A549 (cell line): ENCODE measurements around the gene MINDY4. TPM values are rescaled to one million over a fixed set of nuclear protein-coding genes. Genes with fewer than 3 reads are reported as not detected.

Experiments used
- ATAC-seq, 2 experiments: fragments of 200-7000 bp in 1 of 2; fragments of >200 bp in 1 of 2; cut with Nextera tagmentation in 1 of 2; cut with Tn5 transposase in 1 of 2; 3 replicates each; pipeline versions ENCODE4 v1.8.0 to v1.9.1; 2018 to 2020; ENCODE audit warnings: mild to moderate bottlenecking in 1 of 2, moderate library complexity in 1 of 2
- CTCF ChIA-PET: fragments of 300-600 bp; sonication (Branson Sonifier 250); formaldehyde crosslinking; extraction: SDS; loops from one replicate; lab custom pipeline; 2021; ENCODE audit warnings: antibody characterized with exemption, inconsistent platforms; lab: Yijun Ruan, JAX
- POLR2A ChIA-PET: fragments of 350-600 bp; formaldehyde crosslinking; extraction: SDS; loops from one replicate; lab custom pipeline; 2021; ENCODE audit warnings: antibody characterized with exemption, inconsistent platforms; lab: Yijun Ruan, JAX
- DNase-seq, 2 experiments: peaks; one replicate each; pipeline versions ENCODE4 v3.0.0 to v3.0.0-alpha.2; 2011 to 2016; ENCODE audit warnings: low read depth in 1 of 2, low spot score in 1 of 2
- FAIRE-seq: peaks from 2 replicates; lab custom pipeline; 2011; peaks lifted over from hg19 to GRCh38; lab: Jason Lieb, UNC
- H3K27ac ChIP-seq, 2 experiments: fragments of >200 bp; sonication (Bioruptor Twin); formaldehyde crosslinking; 3 replicates each; pipeline ENCODE4 v1.5.1; 2016 to 2017
- H3K4me1 ChIP-seq: fragments of >200 bp; sonication (Bioruptor Twin); formaldehyde crosslinking; 3 replicates; pipeline ENCODE4 v1.6.1; 2016
- H3K4me2 ChIP-seq: fragments of >200 bp; sonication (Bioruptor Twin); formaldehyde crosslinking; 3 replicates; pipeline ENCODE4 v1.6.1; 2016
- H3K4me3 ChIP-seq: fragments of >200 bp; sonication (Bioruptor Twin); formaldehyde crosslinking; 3 replicates; pipeline ENCODE4 v1.5.1; 2016
- H3K9me3 ChIP-seq: fragments of >200 bp; sonication (Bioruptor Twin); formaldehyde crosslinking; 3 replicates; pipeline ENCODE4 v1.6.1; 2016
- CEBPB ChIP-seq, 2 experiments: fragments of >200 bp in 1 of 2; sonication (Bioruptor Twin) in 1 of 2; formaldehyde crosslinking in 1 of 2; IDR thresholded peaks; 2 replicates each; pipeline ENCODE4 v1.6.1; 2012 to 2016
- CHD2 ChIP-seq: fragments of 150-350 bp; IDR thresholded peaks from 2 replicates; pipeline ENCODE4 v1.6.1; 2014; ENCODE audit warnings: low read length; ENCODE audit not compliant: partially characterized antibody
- CHD4 ChIP-seq: fragments of 200-600 bp; sonication (generic); IDR thresholded peaks from 2 replicates; pipeline ENCODE4 v1.6.1; 2016; ENCODE audit warnings: antibody characterized with exemption, mild to moderate bottlenecking, borderline replicate concordance
- E2F6 ChIP-seq: IDR thresholded peaks from 2 replicates; pipeline ENCODE4 v1.6.1; 2012; ENCODE audit warnings: low read depth, borderline replicate concordance
- EHMT2 ChIP-seq: fragments of 200-600 bp; sonication (generic); IDR thresholded peaks from 2 replicates; pipeline ENCODE4 v1.6.1; 2016; ENCODE audit warnings: antibody characterized with exemption, low read depth, mild to moderate bottlenecking, moderate library complexity
- ELK1 ChIP-seq: fragments of 150-350 bp; IDR thresholded peaks from 2 replicates; pipeline ENCODE4 v1.6.1; 2014; ENCODE audit warnings: low read depth, mild to moderate bottlenecking, low read length
- EP300 ChIP-seq, 2 experiments: fragments of >200 bp; sonication (Bioruptor Twin); formaldehyde crosslinking; IDR thresholded peaks; 2 replicates in 1 of 2; 3 replicates in 1 of 2; pipeline ENCODE4 v1.6.1; 2016 to 2017
- FOSL2 ChIP-seq, 2 experiments: fragments of 450-650 bp in 1 of 2; fragments of >200 bp in 1 of 2; sonication (Bioruptor Twin) in 1 of 2; formaldehyde crosslinking; IDR thresholded peaks; 2 replicates each; pipeline versions ENCODE4 v1.5.0 to v1.6.1; 2016 to 2020; ENCODE audit warnings: mild to moderate bottlenecking in 1 of 2, moderate library complexity in 1 of 2
- GATA3 ChIP-seq: IDR thresholded peaks from 2 replicates; pipeline ENCODE4 v1.6.1; 2012; ENCODE audit warnings: borderline replicate concordance
- HES2 ChIP-seq: fragments of >200 bp; sonication (Bioruptor Twin); formaldehyde crosslinking; IDR thresholded peaks from 2 replicates; pipeline ENCODE4 v1.6.1; 2016
- HEYL ChIP-seq: fragments of 250-450 bp; sonication (Bioruptor Pico); IDR thresholded peaks from 2 replicates; pipeline ENCODE4 v1.8.0; 2021; ENCODE audit warnings: mild to moderate bottlenecking, moderate library complexity
- HMGXB4 ChIP-seq: fragments of 250-450 bp; sonication (Bioruptor Pico); IDR thresholded peaks from 2 replicates; pipeline ENCODE4 v1.5.0; 2021; ENCODE audit warnings: mild to moderate bottlenecking, moderate library complexity, borderline replicate concordance
- HOXA7 ChIP-seq: fragments of 250-450 bp; sonication (Bioruptor Pico); IDR thresholded peaks from 2 replicates; pipeline ENCODE4 v1.5.0; 2020; ENCODE audit warnings: mild to moderate bottlenecking, moderate library complexity
- HOXB13 ChIP-seq: fragments of 250-450 bp; sonication (Bioruptor Pico); IDR thresholded peaks from 2 replicates; pipeline ENCODE4 v1.5.0; 2020; ENCODE audit warnings: low read depth, mild to moderate bottlenecking, moderate library complexity
- HOXB5 ChIP-seq: fragments of 250-450 bp; sonication (Bioruptor Pico); IDR thresholded peaks from 2 replicates; pipeline ENCODE4 v1.5.0; 2020; ENCODE audit warnings: mild to moderate bottlenecking, moderate library complexity
- MAZ ChIP-seq: fragments of 150-350 bp; IDR thresholded peaks from 2 replicates; pipeline ENCODE4 v1.6.1; 2014; ENCODE audit warnings: antibody characterized with exemption, low read depth, low read length, borderline replicate concordance
- MYC ChIP-seq: IDR thresholded peaks from 2 replicates; pipeline ENCODE4 v1.6.1; 2012; ENCODE audit warnings: mild to moderate bottlenecking, inconsistent platforms, low read length, improper control_type of control experiment, borderline replicate concordance
- NFE2L2 ChIP-seq: fragments of 150-350 bp; conservative IDR thresholded peaks from 2 replicates; pipeline ENCODE4 v1.6.1; 2014; ENCODE audit warnings: low read length
- NPAS2 ChIP-seq: fragments of 250-450 bp; sonication (Bioruptor Pico); IDR thresholded peaks from 2 replicates; pipeline ENCODE4 v1.8.0; 2022; ENCODE audit warnings: mild to moderate bottlenecking, moderate library complexity, borderline replicate concordance
- REST ChIP-seq: fragments of 200-600 bp; sonication (generic); IDR thresholded peaks from 2 replicates; pipeline ENCODE4 v1.6.1; 2016; ENCODE audit warnings: antibody characterized with exemption, mild to moderate bottlenecking, moderate library complexity
- RFX5 ChIP-seq: fragments of 450-650 bp; IDR thresholded peaks from 2 replicates; pipeline ENCODE4 v1.7.1; 2014; ENCODE audit warnings: antibody characterized with exemption, mild to moderate bottlenecking, moderate library complexity
- RNF2 ChIP-seq: fragments of 200-600 bp; sonication (generic); IDR thresholded peaks from 2 replicates; pipeline ENCODE4 v1.6.1; 2016; ENCODE audit warnings: low read depth, mild to moderate bottlenecking, antibody characterized with exemption, moderate library complexity, borderline replicate concordance
- TFCP2L1 ChIP-seq: fragments of 250-450 bp; sonication (Bioruptor Pico); IDR thresholded peaks from 2 replicates; pipeline ENCODE4 v1.5.0; 2021; ENCODE audit warnings: mild to moderate bottlenecking
- ZC3H11A ChIP-seq: fragments of 450-650 bp; IDR thresholded peaks from 2 replicates; pipeline ENCODE4 v1.6.1; 2014; ENCODE audit warnings: antibody characterized with exemption, mild to moderate bottlenecking
- ZNF302 ChIP-seq: fragments of 250-450 bp; sonication (Bioruptor Pico); IDR thresholded peaks from 2 replicates; pipeline ENCODE4 v1.9.0; 2021; ENCODE audit warnings: inconsistent platforms, mild to moderate bottlenecking, moderate library complexity
- whole genome bisulfite sequencing: methylation state at CpG from one replicate; pipeline ENCODE4 v1.1.6; 2017; ENCODE audit errors: missing lambda C conversion rate; 5-methylcytosine and 5-hydroxymethylcytosine counted together
- polyA plus RNA-seq, 4 experiments: library from polyadenylated mRNA; depleted of rRNA in 3 of 4; stranded (reverse); fragments of >200 nt; fragmentation: RNase III in 1 of 4; extraction: RNeasy Plus Mini Kit Qiagen cat#74134 plus additional on column Dnase treatment in 1 of 4; gene quantifications; 2 replicates in 3 of 4; 3 replicates in 1 of 4; pipeline ENCODE4 v1.2.3, GENCODE V29; 2011 to 2017

The MINDY4 gene
- polyA plus RNA-seq, 2 of the 4 experiments (the other 2 are of a cell fraction): 1.8 to 3.6 TPM

- CTCF ChIA-PET: no interaction called here
- Histone ChIP-seq H3K9me3 (no peaks in the 10 kb centered on the region), H3K4me1 (no peaks in the 10 kb centered on the region), H3K4me3 (no peak overlapping the region), H3K27ac (no peak overlapping the region), H3K4me2 (no peak overlapping the region)
- DNase-seq (no peak), FAIRE-seq (no peak), ATAC-seq (no peak)
- POLR2A ChIA-PET: no interaction called here
- TF ChIP-seq CEBPB (IDR thresholded peaks at IDR 0.05) (no peak), ELK1 (no peak), CHD2 (no peak), MAZ (no peak), EP300 (IDR thresholded peaks at IDR 0.05) (no peak), GATA3 (no peak), NPAS2 (CRISPR knock-in tag) (no peak), HEYL (CRISPR knock-in tag) (no peak), TFCP2L1 (CRISPR knock-in tag) (no peak), ZNF302 (CRISPR knock-in tag) (no peak), ZC3H11A (no peak), HOXA7 (CRISPR knock-in tag) (no peak), NFE2L2 (no peak), HOXB13 (CRISPR knock-in tag) (no peak), CHD4 (no peak)
- WGBS: 87% methylated on average over 7 of the region's 7 CpGs
These were observed 95.7 kb downstream of the MINDY4 start for GRCh38 chr7:30866939-30867338.

GRCh38 chr7:30867483-30867882 is 96.3 kb downstream of the MINDY4 start:
- POLR2A ChIA-PET: no interaction called here
- FAIRE-seq: no peak
- 89% methylated on average over 1 of the region's 1 CpG for WGBS

More at GRCh38 chr7:30867483-30867882, 96.3 kb downstream of the MINDY4 start:
- DNase-seq (no peak), ATAC-seq (no peak)
- no peaks in the 10 kb centered on the region for H3K4me1 ChIP-seq
- no peak overlapping the region for H3K4me2 ChIP-seq
- TF ChIP-seq EP300 (IDR thresholded peaks at IDR 0.05): no peak
- no peak for TF ChIP-seq HES2
- TF ChIP-seq RNF2: no peak
- no peak for TF ChIP-seq MYC
- no peak for TF ChIP-seq EHMT2
- no peak for TF ChIP-seq E2F6
- no peak for TF ChIP-seq REST
- TF ChIP-seq HMGXB4 (CRISPR knock-in tag): no peak
- no peak for TF ChIP-seq HOXB5 (CRISPR knock-in tag)
- no peak for TF ChIP-seq FOSL2 (IDR thresholded peaks at IDR 0.05)
- TF ChIP-seq FOSL2 (CRISPR knock-in tag; IDR thresholded peaks at IDR 0.05): no peak
- TF ChIP-seq CEBPB (IDR thresholded peaks at IDR 0.05): no peak
- no peak for TF ChIP-seq RFX5
- TF ChIP-seq TFCP2L1 (CRISPR knock-in tag): no peak
- no peaks in the 10 kb centered on the region for H3K9me3 ChIP-seq
- no peak overlapping the region for H3K4me3 ChIP-seq
- H3K27ac ChIP-seq: no peak overlapping the region
- CTCF ChIA-PET: interaction anchor here (1.1 kb wide), 1 partner anchor 11 kb away, joined by 3 read pairs; no protein-coding TSS in a partner anchor
